ENCODE data around the gene TNIK.

TNIK gene

GRCh38 chr3:171352387-171352935 lies 107.7 kb downstream of the TNIK start:
- no peak for TF ChIP-seq CTCF (IDR thresholded peaks at IDR 0.05; ENCODE audit: low read depth, low read length, poor library complexity, severe bottlenecking)
- Histone ChIP-seq H3K4me2 (ENCODE audit: low read length) (no peak overlapping the region), H3K9me3 (ENCODE audit: control insufficient read depth, insufficient read depth, low read length) (no peaks in the 10 kb centered on the region), H3K27ac (ENCODE audit: low read depth, low read length) (no peak overlapping the region), H3K4me3 (ENCODE audit: low read length) (no peak overlapping the region), H3K4me1 (ENCODE audit: control insufficient read depth, low read length) (no peaks in the 10 kb centered on the region), H3K9me2 (replicated peaks; ENCODE audit: control insufficient read depth, low read length) (no peaks in the 10 kb centered on the region), H3K79me2 (ENCODE audit: control insufficient read depth, low read length) (no peaks in the 10 kb centered on the region), H3K36me3 (ENCODE audit: control insufficient read depth, low read length) (no peaks in the 10 kb centered on the region), H3K27me3 (ENCODE audit: control insufficient read depth, low read length) (no peaks in the 10 kb centered on the region), H4K20me1 (ENCODE audit: control insufficient read depth, insufficient read depth, low read depth, low read length) (no peaks in the 10 kb centered on the region), H3F3A (ENCODE audit: control insufficient read depth, insufficient read depth) (no peaks in the 10 kb centered on the region)

GRCh38 chr3:171351676-171352075 lies 108.5 kb downstream of the TNIK start:
- no peak overlapping the region for H3K4me2 ChIP-seq (ENCODE audit: low read length)
- H3K4me1 ChIP-seq (ENCODE audit: control insufficient read depth, low read length), result no peaks in the 10 kb centered on the region
- no peak overlapping the region for H3K4me3 ChIP-seq (ENCODE audit: low read length)
- no peak for TF ChIP-seq CTCF (IDR thresholded peaks at IDR 0.05; ENCODE audit: low read depth, low read length, poor library complexity, severe bottlenecking)
- TF ChIP-seq EZH2phosphoT487 (IDR thresholded peaks at IDR 0.05; ENCODE audit: borderline replicate concordance, low read length), result no peak
- H3K79me2 ChIP-seq (ENCODE audit: control insufficient read depth, low read length), result no peaks in the 10 kb centered on the region
- no peaks in the 10 kb centered on the region for H3K36me3 ChIP-seq (ENCODE audit: control insufficient read depth, low read length)
- H3K27ac ChIP-seq (ENCODE audit: low read depth, low read length), result no peak overlapping the region
- no peaks in the 10 kb centered on the region for H3K9me3 ChIP-seq (ENCODE audit: control insufficient read depth, insufficient read depth, low read length)
- H3F3A ChIP-seq (ENCODE audit: control insufficient read depth, insufficient read depth), result no peaks in the 10 kb centered on the region
- H4K20me1 ChIP-seq (ENCODE audit: control insufficient read depth, insufficient read depth, low read depth, low read length), result no peaks in the 10 kb centered on the region
- no peaks in the 10 kb centered on the region for H3K27me3 ChIP-seq (ENCODE audit: control insufficient read depth, low read length)
- no peaks in the 10 kb centered on the region for H3K9me2 ChIP-seq (replicated peaks; ENCODE audit: control insufficient read depth, low read length)

GRCh38 chr3:171350364-171350763 lies 109.8 kb downstream of the TNIK start:
- Histone ChIP-seq H3K27me3 (ENCODE audit: control insufficient read depth, low read length) (no peaks in the 10 kb centered on the region), H3K4me1 (ENCODE audit: control insufficient read depth, low read length) (no peaks in the 10 kb centered on the region), H3K36me3 (ENCODE audit: control insufficient read depth, low read length) (no peaks in the 10 kb centered on the region), H3K4me3 (ENCODE audit: low read length) (no peak overlapping the region), H4K20me1 (ENCODE audit: control insufficient read depth, insufficient read depth, low read depth, low read length) (no peaks in the 10 kb centered on the region), H3F3A (ENCODE audit: control insufficient read depth, insufficient read depth) (no peaks in the 10 kb centered on the region), H3K4me2 (ENCODE audit: low read length) (no peak overlapping the region), H3K9me2 (replicated peaks; ENCODE audit: control insufficient read depth, low read length) (no peaks in the 10 kb centered on the region), H3K79me2 (ENCODE audit: control insufficient read depth, low read length) (no peaks in the 10 kb centered on the region), H3K9me3 (ENCODE audit: control insufficient read depth, insufficient read depth, low read length) (no peaks in the 10 kb centered on the region), H3K27ac (ENCODE audit: low read depth, low read length) (no peak overlapping the region)
- no peak for TF ChIP-seq CTCF (IDR thresholded peaks at IDR 0.05; ENCODE audit: low read depth, low read length, poor library complexity, severe bottlenecking)
- no peak for TF ChIP-seq EZH2phosphoT487 (IDR thresholded peaks at IDR 0.05; ENCODE audit: borderline replicate concordance, low read length)

Data from DOHH2 (cell line).